Right forelimb (tissue), 1 donor: ENCODE results near the gene CHAF1B.
"Not testable (repeated sequence)": the region's sequence is repeated elsewhere in the genome, so short reads cannot be mapped to it uniquely, and the experiment has no call there.

ENCODE experiments used
- DNase-seq: peaks from one replicate; pipeline ENCODE4 v3.0.0-alpha.2; 2018

Gene CHAF1B

DNA sequence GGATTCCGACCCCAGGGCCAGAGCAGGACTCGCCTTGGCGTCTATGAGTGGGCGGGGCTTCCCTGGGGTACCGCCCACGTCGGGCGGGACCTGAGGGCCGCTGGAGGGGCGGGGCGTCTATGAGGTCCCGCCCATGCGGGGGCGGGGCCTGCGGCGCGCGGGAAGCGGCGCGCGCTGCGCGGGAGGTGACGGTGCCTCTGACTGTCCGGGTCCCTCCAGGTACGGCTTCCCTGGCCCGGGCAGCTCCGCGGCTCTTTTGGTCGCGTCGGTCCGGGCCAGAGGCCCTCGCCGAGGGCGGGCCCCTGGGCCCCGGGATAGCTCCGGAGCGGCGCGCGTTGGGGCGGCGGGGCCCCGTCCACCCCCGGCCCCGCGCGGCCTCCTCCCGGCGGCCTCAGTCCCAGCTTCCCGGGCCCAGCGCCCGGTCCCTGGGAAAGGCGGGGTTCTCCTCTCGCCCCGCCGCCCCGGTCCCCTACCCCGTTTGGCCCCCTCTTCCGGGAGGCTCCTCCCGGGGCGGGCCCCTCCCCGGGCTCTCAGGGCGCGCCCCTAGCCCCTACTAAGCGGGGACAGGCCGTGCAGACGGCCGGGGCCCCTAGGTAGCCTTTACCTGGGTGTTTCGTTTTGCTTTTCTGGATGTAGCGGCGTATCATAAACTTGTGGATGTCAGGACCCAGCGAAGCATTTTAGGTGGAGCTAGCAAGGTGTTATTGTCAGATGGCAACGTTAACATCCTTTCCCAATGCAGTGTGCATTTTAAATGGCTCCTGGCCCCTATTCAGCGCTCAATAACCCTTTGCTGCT lies at the start of gene CHAF1B:
CHAF1B (plus strand) TSS at position 160 of the 798 bp plus-strand sequence. CDS start 745 bp downstream, outside the sequence.
- peak; percentile 87 for DNase-seq

DNA sequence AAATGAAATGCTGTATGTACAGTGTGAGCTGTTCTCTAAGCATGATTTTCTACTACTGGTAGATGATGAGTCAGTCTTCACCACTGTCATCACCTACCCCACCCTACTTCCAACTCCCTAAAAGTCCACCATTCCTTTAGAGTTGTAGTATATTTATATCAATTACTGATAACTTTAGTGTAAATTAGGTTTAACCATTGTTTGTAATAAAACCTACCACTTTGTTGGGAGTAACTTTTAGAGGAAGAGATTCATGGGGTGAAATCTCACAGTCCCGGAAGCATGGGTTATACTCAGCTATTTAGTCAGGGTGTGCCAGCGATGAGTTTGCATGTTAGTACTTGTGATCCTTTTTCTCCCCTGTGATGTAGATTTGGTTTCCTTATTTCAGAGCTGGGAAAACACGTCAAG lies 48.1 kb upstream of the CHAF1B start:
- DNase-seq, result no peak

DNA sequence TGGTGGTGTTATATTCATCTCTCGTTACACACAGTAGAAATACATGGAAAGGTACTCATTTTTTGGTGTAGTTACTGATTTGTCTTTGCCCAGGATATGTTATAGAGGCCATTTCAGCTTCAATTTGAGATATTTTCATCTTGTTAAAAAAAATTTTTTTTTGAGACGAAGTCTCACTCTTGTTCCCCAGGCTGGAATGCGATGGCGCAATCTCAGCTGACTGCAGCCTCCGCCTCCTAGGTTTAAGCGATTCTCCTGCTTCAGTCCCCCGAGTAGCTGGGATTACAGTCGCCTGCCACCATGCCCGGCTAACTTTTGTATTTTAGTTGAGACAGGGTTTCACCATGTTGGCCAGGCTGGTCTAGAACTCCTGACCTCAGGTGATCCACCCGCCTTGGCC lies 46.2 kb upstream of the CHAF1B start:
- no peak for DNase-seq

DNA sequence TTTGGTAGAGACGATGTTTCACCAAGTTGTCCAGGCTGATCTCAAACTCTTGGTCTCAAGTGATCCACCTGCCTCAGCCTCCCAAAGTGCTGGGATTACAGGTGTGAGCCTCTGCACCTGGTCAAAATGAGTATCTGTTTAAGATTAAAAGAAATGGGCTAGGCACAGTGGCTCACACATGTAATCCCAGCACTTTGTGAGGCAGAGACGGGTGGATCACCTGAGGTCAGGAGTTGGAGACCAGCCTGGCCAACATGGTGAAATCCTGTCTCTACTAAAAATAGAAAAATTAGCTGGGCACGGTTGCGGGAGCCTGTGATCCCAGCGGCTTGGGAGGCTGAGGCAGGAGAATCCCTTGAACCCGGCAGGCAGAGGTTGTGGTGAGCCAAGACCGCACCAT lies 42.6 kb upstream of the CHAF1B start:
- DNase-seq, result not testable (repeated sequence)

DNA sequence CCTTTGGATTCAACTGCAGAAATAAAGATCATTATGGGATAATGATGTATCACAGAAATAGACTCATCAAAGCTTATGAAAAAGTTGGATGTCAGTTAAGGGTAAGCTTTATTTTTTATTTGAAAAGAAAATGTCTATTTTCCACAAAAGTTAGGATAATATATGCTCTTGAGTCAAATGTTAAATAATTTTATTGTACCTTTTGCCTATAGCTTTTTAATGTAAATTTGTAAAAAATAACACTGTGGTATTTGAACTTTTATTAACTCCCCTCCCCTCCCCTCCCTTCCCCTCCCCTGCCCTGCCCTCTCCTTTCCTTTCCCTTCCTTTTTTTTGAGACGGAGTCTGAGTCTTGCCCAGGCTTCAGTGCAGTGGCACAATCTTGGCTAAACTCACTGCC lies 40.3 kb upstream of the CHAF1B start:
- no peak for DNase-seq

DNA sequence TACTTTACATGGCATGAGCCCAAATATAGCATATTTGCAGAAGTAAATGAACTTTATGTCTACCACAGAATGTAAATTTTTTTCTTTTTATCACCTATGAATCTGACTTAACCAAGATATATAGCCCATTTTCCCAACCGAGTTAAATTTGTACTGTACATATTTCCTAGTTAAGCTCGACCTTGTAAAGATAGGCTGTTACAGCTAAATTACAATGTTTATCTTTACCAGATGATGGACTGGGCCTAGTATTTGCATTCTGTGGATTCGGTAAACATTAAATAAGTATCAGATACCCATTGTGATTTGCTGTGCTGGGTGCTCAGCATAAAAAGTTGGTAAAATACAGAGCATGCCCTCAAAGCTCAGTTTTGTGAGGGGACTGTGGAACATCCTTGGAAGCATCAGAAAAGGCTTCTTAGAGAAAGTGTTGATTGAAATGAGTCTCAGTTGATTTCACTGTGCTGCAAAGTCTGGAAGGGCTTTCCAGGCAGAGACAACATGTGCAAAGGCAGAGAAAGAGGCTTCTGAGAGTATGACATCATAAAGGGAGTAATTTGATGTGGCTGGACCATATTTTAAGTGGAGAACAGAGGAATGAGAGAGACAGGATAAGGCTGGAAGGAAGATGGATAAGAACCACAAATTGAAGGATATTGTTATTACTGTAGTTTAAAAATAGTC lies 37.8 kb upstream of the CHAF1B start:
- DNase-seq, result no peak

DNA sequence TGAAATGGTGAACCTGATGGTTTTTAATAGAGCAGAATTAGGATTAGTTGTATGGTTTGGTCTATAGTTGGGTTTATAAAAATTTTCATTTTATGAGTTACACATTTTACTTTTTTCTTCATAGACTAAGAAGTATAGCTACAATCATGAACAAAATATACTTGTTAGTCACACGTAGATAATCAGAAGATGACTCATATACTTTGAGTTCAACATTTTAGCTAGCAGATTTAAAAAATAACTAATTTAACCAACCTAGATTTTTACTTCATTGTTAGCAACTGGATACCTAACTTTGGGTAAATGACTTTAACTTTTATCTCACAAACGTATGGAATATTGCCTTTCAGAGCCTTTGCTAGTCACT lies 37.2 kb upstream of the CHAF1B start:
- no peak for DNase-seq

DNA sequence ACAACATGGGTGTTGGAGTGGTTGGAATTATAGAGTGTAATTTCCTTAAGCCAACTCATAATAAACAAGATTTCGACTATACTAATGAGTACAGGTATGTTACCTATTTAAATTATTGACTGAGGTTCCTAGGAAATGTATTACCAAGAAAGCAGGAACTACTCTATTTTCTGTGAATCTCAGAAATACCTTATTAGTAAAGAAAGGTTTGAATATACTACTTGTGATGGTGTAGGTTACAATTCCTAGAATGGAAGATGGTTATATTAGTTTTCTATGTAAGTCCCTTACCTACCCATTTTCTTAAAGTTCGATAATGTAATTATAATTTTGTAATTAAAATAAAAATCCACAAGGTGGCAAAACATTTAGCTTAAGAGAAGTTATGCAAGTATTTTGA lies 35.9 kb upstream of the CHAF1B start:
- no peak for DNase-seq

DNA sequence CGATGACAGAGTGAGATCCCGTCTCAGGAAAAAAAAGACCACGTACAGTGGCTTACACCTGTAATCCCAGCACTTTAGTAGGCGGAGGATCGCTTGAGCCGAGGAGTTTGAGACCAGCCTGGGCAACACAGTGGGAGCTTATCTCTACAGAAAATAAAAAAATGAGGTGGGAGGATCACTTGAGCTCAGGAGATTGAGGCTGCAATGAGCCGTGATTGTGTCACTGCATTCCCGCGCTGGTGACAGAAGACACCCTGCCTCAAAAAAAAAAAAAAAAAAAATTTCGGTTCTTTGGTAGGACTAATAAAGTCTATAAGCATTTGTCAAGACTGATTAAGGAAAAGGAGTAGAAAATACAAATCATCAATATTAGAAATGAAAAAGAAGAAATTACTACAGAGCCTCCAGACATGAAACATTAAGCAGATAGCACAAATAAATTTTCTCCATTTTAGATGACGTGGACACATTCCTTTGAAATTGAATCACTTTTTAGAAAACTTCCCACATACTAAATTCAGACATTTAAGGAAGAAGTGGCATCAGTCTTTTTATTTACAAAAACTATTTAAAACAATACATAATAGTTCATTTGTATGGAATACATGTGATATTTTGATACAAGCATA lies 34.8 kb upstream of the CHAF1B start:
- no peak for DNase-seq

DNA sequence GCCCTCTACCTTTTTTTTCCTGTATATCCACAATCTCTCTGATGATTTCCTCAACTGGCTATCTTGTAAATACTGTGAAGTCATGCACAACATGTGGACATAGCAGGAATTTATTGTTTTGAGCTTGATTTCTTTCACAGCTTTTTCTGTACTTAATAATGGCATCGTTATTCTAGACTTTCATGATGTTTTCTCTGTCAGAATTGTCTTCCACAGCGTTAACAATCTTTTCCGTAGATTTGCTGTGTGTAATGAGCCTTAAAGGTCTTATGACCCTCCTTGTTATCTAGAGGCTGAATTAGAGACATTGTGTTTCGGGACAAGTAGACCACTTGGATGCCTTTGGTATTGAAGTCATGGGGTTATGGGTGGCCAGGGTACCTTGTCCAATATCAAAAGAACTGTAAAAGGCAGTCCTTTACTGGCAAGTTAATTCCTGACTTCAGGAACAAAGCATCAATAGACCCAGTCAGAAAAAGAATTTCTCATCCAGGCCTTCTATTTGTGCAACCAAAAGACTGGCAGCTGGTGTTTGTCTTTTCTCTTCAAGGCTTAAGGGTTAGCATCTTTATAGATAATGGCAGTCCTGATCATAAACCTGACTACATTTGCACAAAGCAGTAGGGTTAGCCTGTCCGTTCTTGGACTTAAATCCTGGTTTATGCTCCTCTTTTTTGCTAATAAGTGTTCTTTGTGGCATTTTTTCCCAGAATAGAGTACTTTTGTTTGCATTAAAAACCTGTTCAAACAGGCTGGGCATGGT lies 30.1 kb upstream of the CHAF1B start:
- DNase-seq, result no peak

DNA sequence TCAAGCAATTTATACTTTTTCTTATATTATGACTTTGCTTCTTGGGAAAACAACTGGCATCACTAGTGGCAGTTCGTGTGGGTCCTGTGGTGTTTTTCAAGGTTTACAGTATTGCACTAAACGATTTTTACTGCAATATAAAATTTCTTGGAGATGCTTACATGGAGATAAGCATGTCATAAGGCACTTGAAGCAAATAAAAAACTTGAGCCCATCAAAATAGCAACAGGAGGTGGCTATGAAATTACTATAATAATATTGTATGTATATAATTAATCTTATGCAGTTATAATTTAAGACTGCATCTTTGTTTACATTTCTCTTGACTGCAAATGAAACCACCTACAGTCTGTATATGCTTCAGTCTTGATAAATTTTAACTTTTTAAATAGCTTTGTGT lies 29.3 kb upstream of the CHAF1B start:
- no peak for DNase-seq

DNA sequence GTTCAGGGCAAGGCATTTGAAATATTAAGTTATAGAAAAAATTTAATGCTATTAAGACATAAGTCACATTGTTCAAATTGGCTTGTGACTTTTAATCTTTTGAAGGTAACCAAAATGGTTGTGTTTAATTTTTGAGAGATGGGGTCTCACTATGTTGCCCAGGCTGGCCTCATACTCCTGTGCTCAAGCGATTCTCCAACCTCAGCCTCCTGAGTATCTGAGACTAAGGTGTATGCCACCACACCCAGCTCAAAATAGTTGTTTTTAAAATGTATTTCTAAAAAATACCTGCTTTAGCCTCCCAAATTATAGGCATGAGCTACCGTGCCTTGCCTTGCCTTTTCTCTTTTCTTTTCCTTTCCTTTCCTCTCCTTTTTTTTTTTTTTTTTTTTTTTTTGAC lies 26.0 kb upstream of the CHAF1B start:
- no peak for DNase-seq

DNA sequence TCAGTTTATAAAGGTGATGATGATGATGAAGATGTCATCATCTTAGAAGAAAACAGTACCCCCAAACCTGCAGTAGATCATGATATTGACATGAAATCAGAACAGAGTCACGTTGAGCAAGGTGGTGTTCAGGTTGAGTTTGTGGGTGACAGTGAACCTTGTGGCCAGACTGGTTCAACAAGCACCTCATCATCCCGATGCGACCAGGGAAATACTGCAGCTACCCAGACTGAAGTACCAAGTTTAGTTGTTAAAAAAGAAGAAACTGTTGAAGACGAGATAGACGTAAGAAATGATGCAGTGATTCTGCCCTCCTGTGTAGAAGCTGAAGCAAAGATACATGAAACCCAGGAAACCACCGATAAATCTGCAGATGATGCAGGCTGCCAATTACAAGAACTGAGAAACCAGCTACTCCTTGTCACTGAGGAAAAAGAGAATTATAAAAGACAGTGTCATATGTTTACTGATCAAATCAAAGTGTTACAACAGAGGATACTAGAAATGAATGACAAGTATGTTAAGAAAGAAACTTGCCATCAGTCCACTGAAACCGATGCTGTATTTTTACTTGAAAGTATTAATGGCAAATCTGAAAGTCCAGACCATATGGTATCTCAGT lies 16.0 kb upstream of the CHAF1B start:
- DNase-seq, result no peak

DNA sequence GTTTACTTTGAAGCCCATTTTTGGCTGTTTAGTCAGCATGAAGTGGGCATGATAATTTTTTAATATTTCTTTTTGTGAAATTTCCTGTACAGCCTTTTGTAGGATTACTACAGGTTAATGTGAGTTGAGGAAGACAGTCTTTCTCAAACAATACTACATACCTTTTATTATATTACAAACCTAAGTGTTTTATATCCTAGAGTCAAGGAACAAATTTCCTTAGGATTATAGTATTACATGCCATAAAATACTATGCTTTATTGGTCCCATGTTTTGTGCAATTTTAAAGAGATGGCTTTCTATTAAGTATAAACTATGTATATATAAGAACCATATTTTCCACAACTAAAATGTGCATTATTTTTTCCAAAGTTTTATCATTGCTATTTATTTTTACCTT lies 9.2 kb upstream of the CHAF1B start:
- no peak for DNase-seq

DNA sequence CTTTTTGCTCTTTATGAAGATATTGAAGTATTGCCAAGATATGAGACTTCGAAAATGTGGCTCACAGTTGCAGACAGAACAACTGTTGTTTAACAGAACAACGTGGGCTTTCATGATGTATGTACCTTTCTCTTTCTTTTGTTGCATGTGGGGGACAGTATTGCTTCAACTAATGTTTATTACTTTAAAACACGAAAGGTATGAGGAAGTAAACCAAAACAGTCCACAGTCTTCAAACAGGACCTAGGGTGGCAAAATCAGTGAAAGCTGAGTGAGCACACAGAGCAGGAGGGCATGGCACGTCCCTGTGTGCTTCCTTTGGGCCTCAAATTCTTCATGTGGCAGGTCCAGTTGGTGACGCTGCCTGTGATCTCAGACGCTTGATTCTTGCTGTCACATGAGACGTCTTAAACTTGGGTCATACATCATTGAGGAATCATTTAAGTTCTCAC lies 7.8 kb upstream of the CHAF1B start:
- no peak for DNase-seq

DNA sequence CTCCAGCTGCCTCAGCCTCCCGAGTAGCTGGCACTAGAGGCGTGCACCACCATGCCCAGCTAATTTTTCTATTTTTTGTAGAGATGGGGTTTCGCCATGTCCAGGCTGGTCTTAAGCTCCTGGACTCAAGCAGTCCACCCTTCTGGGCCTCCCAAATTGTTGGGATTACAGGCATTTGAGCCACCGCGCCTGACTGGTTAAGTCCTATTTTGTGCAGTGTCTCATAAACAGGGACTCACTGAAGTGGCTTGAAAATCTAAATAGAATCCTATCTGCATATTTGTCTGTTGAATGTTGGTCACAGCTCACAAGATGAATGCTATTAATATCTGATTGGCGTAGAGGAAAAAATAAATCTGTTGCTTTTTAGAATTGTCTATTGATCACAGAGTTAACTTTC lies 5.9 kb upstream of the CHAF1B start:
- no peak for DNase-seq

DNA sequence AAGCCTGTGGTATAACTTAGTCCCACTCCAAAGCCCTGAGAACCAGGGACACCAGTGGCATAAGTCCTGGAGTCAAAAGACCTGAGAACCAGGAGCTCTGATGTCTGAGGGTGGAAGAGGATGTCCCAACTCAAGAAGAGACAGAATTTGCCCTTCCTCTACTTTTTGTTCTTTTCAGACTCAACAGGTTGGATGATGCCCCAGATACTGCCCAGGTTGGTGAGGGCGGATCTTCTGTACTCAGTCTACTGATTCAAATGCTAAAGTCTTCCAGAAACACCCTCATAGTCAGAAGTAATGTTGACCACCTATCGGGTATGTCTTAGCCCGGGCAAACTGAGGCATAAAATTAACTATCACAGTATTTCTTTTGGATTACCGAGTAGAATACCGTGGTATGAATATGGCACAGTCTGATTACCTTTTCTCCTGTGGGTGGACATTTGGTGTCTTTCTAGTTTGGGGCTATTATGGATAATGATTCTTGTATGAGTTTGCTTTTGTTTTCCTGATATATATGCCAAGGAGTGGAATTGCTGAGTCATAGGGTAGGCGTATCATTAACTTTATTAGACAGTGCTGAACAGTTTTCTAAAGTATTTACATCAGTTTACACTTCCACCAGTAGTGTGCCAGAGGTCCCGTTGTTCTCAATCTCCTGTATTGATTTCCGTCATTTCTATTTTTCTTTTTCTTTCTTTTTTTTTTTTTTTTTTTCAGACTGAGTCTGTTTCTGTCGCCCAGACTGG lies 3.2 kb upstream of the CHAF1B start:
- no peak for DNase-seq

DNA sequence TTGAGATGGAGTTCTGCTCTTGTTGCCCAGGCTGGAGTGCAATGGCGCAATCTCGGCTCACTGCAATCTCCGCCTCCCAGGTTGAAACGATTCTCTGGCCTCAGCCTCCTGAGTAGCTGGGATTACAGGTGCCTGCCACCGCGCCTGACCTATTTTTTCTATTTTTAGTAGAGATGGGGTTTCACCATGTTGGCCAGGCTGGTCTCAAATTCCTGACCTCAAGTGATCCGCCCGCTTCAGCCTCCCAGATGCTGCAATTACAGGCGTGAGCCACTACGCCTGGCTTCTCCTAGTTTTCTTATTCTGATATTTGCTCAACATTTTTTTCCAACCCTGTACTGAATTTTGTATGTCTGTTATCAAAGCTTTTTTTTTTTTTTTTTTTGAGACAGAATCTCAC lies 2.5 kb upstream of the CHAF1B start:
- DNase-seq, result not testable (repeated sequence)

DNA sequence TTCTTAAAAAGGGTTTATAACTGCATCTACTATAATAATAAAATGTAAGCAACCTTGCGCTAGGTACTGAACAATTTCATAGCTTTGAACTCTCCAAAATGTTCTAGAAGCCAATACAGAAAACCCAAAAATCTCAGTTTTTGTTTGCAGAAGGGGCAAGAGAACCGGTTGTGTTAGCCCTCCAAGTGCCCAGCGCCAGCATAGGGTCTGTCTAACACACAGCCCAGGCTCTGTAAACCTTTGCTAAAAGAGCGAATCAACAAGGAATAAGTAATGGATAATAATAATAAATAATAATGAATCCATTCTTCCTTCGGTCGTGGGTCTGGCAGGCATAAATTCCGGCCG lies 333 bp upstream of the CHAF1B start:
- DNase-seq, result no peak

DNA sequence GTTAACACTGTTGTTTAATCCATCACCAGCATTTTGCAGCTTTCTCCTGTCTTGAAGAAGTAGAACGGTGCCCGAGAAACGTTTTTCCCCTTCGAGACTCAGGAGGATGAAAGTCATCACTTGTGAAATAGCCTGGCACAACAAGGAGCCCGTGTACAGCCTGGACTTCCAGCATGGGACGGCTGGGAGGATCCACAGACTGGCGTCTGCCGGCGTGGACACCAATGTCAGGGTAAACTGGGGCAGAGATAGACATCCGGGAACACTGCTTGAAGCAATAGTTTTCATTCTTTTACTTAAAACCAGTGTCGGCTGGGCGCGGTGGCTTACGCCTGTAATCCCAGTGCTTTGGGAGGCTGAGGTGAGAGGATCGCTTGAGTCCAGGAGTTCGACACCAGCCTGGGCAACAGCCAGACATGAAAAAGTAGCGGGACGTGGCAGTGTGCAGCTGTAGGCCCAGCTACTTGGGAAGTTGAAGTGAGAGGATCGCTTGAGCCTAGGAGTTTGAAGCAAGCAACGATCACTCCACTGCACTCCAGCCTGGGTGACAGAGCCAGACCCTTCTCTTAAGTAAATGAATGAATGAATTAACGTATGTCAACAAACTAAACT lies 945 bp downstream of the CHAF1B start:
- no peak for DNase-seq

DNA sequence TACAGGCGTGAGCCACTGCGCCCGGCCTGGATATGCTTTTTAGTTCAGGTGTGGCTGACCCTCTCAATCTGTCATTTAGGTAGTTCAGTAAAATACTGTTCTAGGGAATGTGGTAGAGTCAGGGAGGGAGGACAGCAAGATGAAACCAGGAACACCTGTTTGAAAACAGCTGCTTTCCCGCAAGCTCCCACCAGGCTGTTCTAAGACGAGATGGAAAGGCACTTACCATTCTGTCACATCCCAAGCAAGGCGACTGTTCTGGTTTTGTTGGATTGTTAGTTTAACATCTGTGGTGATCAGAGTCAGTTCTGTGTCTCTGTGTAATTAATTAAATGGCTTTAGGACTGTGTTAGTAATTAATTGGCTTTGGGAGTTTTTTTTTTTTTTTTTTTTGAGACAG lies 2.9 kb downstream of the CHAF1B start:
- DNase-seq, result no peak

DNA sequence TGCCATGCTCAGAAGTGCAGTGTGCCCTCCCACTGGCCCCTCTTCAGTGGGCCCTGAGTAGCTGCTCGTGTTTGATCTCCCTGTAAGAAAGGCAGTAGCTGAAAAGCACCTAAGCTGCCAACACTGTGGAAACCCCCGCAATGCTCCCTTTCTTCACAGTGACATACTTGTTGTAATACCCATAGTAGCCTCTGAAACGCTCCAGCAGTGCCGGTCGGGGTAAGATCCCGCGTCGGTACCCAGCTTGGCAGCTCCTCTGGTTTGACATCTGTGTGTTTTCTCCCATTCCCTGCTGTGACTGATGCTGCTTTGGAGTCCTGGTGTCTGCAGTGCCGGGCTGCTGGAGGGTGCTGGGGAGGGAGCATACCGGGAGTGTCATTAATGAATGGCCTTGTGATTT lies 3.6 kb downstream of the CHAF1B start:
- DNase-seq, result no peak
